NT2/D1 (cell line): ENCODE measurements around the gene FAM234A.

Experiments
- YY1 ChIP-seq: IDR thresholded peaks from 2 replicates; pipeline ENCODE4 v1.6.1; 2011; ENCODE audit not compliant: insufficient read length, insufficient read depth
- ZNF274 ChIP-seq: IDR thresholded peaks from 2 replicates; pipeline ENCODE4 v1.6.1; 2011; ENCODE audit warnings: mild to moderate bottlenecking, low read depth, low read length

- no peak for TF ChIP-seq YY1
- no peak for TF ChIP-seq ZNF274
These were observed 8.7 kb downstream of the FAM234A start for GRCh38 chr16:243348-243747.
